NCI-H1105 (cell line): ENCODE results near the gene S100A13.
"Not testable (repeated sequence)": the region's sequence is repeated elsewhere in the genome, so short reads cannot be mapped to it uniquely, and the experiment has no call there.

Source experiments
- DNase-seq: peaks from one replicate; lab custom pipeline; 2025; lab: John Stamatoyannopoulos, UW

The S100A13 gene

DNA sequence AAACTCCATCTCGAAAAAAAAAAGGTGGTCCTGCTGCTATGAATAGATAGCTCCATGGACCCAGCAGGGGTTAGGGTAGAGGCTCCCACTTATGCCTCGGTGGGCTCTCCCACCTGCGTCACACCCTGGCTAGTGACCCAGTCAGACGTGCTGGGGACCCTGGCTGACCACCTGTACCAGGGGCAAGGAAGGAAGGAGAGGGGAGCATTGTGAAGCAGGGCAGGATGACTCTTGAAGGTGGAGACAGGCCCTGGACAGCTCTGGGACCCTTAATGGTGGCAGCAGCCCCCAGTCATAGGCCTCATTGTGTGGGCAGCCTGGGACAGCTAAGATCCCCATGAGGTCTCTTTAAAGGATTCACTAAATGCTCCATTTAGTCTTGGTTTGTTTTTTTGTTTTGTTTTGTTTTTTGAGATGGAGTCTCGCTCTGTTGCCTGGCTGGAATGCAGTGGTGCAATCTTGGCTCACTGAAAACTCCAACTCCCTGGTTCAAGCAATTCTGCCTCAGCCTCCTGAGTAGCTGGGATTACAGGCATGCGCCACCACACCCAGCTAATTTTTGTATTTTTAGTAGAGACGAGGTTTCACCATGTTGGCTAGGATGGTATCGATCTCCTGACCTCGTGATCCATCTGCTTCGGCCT is 20.8 kb upstream of the S100A13 start:
- DNase-seq: no peak

DNA sequence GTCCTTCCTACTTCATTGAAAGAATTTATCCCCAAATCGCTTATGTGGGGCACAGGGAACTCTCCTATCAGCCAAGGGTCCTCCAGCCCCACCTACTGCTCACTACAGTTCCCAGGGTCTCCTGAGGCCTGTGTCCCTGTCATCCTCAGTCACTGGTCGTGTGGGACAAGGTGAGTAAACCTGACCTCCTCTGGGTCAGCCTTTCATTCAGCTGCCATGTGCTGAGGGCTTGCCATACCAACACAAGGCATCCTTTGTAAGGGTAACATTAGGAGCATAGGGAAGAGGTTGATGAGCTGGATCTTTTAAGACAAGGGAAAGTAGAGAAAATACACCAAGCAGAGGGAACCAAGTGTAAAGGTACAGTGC is 20.0 kb upstream of the S100A13 start:
- DNase-seq: no peak

DNA sequence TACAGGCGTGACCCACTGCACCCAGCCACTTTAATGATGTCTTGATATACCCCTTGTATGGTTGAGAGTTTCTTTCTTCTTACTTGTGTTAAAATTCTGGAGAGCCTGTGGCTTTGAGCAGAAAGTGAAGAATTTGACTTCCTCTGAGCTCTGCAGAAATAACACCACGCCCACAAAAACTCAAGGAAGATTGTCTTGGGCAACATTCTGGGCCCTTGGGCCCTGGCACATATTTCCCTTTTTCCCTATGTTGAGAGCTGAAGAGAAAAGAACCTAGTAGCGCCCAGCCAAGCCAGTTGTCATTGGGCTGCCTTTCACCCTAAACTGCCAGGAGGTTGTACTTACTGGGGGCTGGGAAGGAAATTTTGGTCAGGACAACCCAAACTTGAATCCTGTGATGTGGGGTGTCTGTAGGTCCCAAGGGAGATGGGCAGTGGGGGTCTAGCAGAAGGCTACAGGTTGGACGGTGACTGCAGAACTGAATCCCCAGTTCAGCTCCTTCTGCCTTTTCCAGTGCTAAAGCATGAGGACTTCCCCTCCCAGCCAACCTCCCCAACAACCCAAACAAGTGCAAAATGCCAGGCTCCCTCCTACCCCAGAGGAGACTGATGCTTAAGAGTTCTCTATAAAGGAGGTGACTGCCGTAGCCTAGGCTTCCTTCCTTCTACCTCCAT is 19.5 kb upstream of the S100A13 start:
- DNase-seq: no peak

DNA sequence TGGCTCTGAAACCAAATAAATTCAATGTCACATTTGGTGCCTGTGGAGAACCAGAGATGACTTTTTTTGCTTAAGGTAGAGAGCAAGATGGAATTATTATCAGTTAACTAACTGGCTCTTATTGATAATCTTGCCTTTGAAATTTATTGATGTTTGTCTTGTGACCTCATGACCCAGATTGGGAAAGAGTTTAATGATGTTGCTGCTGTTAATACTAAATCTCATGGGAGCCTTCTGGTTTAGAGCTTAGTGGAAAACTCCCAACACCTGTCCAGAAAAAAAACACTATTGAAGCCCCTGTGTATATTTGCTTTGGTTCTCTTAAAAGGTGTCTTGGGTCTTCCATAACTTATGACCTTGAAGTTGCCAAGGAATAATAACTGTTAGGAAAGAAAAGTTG is 16.5 kb upstream of the S100A13 start:
- DNase-seq: no peak

DNA sequence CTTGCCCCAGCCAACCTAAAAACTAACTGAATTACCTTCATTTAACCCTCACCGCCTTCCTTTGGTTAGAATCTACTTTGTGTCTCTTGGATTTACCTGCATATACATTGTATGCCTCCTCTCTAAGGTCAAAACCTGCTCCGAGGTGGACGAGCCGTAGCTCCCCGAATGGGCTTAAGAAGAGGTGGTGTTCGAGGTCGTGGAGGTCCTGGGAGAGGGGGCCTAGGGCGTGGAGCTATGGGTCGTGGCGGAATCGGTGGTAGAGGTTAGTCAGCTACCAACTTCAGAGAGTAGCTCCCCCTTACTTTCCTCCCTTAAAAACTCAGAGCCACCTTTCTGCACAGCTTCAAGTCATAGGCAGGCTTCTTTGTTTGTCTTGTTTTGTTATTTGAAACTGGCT is 15.8 kb upstream of the S100A13 start:
- no peak for DNase-seq

DNA sequence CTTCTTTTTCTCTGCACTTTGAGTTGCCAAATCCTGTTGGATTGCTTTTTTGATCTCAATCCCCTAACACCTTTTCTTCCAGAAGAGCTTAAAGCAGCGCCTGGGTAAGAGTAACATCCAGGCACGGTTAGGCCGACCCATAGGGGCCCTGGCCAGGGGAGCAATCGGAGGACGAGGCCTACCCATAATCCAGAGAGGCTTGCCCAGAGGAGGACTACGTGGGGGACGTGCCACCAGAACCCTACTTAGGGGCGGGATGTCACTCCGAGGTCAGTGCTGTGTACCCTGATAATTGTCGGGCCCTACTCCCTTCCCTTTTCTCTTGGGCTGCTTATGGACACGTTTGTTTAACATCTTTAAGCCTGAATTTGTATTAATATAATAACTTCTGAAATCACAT is 14.9 kb upstream of the S100A13 start:
- no peak for DNase-seq

DNA sequence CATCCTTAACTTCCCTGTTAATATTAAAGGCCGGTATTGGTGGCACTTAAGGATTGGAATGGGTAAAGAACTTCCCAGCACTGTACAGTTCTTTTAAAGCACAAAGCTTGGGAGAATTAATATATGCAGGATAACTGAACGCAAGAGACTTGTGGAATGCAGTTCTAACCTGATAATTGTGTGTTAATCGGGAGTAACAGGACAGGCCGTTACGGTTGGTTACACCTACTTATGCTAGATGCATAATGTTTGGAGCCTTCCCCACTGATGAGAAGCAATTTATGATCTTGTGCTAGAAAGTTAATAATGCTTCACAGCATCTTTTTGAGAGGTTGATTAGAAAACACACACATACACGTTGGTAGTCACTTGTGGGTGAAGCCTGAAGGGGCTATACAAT is 13.6 kb upstream of the S100A13 start:
- no peak for DNase-seq

DNA sequence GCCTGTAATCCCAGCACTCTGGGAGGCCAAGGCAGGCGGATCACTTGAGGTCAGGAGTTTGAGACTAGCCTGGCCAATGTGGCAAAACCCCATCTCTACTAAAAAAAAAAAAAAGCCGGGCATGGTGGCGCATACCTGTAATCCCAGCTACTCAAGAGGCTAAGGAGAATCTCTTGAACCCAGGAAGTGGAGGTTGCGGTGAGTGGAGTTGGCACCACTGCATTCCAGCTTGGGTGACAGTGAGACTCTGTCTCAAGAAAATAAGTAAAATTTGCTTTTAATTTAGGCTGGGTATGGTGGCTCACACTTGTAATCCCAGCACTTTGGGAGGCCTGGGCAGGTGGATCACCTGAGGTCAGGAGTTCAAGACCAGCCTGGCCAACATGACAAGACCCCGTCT is 12.9 kb upstream of the S100A13 start:
- not testable (repeated sequence) for DNase-seq

DNA sequence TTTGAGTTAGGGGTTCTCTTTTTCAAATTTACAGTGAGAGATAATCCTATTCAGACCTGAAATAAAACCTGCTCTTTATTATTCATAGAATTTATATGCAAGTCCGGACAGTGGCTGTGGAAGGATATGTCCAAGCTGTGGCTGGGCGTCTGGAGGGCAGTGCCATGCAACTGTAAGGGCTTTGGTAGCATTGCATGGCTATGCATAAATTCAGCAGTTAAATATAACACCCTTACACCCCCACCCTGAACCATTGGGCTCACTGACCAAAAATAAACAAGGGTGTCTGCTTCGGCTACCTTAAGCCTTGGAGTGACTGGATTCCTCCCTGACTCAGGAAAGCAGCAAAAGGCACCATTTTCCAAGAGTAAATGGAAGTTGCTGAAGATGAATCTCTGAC is 12.0 kb upstream of the S100A13 start:
- DNase-seq: no peak

DNA sequence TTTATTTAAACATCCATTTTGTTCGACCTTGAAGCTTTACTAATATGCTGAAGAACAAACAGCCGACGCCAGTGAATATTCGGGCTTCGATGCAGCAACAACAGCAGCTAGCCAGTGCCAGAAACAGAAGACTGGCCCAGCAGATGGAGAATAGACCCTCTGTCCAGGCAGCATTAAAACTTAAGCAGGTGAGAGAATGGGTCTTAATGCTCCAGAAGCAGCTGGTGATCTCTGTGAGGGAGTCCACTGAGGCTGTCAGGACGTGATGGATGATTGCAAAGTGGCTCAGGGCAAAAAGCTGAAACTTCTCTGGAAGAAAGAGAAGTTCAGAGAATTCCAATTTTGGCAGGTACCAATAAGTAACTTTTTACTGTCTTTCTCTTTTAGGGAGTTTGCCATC is 11.0 kb upstream of the S100A13 start:
- no peak for DNase-seq

DNA sequence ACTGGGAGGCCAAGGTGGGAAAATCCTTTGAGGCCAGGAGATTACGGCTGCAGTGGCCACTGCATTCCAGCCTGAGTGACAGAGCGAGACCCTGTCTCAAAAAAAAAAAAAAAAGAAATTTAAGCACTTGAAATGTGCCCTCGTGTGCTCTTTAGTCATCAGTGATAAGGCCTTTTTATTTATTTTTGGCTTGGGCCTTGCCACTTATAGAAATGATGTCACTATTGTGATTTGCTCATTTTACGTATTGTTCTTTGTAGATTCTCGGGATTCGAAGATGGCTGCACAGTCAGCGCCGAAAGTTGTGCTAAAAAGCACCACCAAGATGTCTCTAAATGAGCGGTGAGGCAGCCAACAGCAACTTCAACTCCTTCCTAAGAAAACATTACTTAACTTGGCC is 9.0 kb upstream of the S100A13 start:
- DNase-seq: no peak

DNA sequence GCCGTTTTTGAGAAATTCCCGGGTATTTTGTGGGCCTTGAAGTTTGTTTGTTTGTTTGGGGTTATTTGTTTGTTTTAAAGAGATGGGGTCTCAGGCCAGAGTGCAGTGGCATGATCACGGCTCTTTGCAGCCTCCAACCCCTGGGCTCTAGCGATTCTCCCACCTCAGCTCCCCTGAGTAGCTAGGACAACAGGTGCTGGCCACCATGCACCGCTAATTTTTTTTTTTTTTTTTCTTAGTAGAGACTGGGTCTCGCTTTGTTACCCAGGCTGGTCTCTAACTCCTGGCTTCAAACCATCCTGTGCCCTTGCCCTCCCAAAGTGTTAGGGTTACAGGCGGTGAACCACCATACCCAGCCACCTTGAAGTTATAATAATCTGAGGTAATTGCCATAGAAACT is 8.6 kb upstream of the S100A13 start:
- DNase-seq: no peak

DNA sequence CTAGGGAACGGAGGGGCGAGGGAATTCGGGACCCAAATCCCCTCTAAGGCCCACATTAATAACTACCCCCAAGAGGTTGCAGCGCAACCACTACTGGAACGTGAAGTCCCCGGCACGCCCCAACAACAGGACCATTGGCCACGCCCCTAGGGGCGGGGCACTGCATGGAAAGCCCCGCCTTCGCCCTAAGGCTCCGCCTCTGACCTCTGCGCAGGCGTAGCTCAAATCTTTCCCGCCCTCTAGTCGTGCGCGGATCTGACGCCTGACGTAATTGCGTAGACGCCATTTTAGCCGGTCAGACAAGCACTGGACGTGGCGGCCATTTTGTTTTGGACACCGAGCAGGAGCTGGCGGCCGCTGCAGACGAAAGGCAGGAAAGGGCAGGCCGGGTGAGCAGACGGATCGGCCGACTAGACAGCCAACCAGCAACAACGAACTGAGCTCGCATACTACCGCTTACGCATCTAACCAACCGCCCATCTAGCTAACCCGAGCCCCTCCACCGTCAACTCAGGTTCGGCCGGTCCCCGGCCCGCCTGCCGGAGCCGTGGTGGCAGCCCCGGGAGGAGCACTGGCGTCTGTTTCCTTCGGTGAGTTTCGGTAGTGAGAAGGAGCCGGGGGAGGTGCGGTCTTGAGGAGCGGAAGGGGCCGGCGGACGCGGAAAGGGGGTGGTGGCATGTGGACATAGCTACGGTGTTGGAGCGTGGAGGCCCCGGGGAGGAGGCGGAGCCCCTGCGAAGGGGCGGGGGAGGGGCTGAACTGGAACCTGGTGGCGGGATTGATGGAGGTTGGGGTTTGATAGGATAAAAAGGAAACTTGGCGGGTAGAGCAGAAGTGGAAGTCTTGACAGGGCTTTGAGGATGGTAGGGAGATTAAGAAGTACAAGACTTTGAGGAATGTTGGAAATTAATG is 6.7 kb upstream of the S100A13 start, which contains the start of gene CHTOP:
TSS of gene CHTOP (plus strand) at position 313 of the 912 bp plus-strand sequence. CDS start 2,523 bp downstream, outside the sequence.
- DNase-seq: peak; percentile 98

DNA sequence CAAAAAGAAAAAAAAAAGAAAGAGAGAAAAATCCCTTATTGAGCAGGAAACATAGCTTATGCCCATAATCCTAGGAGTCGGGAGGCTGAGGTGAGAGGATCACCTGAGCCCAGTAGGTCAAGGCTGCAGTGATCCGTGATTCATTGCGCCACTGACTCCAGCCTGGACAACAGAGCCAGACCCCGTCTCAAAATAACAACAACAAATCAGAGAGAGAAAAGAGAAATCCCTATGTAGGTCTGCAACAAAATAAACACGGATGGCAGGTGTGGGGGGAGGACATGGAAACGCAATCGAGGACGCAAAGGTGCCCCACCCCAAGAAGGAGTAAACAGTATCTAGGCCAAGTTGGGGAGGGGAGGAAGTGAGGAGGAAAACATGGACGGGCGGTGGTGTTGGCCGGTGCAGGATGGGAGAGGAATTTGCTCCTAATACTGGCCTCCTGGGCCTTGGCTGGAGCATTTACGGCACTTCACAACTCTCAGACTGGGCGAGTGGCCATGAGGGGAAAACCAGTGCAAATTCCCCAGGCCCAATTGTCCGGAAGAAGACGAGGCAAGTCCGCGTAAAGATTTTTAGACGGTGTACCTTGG is 6.0 kb upstream of the S100A13 start:
- no peak for DNase-seq

DNA sequence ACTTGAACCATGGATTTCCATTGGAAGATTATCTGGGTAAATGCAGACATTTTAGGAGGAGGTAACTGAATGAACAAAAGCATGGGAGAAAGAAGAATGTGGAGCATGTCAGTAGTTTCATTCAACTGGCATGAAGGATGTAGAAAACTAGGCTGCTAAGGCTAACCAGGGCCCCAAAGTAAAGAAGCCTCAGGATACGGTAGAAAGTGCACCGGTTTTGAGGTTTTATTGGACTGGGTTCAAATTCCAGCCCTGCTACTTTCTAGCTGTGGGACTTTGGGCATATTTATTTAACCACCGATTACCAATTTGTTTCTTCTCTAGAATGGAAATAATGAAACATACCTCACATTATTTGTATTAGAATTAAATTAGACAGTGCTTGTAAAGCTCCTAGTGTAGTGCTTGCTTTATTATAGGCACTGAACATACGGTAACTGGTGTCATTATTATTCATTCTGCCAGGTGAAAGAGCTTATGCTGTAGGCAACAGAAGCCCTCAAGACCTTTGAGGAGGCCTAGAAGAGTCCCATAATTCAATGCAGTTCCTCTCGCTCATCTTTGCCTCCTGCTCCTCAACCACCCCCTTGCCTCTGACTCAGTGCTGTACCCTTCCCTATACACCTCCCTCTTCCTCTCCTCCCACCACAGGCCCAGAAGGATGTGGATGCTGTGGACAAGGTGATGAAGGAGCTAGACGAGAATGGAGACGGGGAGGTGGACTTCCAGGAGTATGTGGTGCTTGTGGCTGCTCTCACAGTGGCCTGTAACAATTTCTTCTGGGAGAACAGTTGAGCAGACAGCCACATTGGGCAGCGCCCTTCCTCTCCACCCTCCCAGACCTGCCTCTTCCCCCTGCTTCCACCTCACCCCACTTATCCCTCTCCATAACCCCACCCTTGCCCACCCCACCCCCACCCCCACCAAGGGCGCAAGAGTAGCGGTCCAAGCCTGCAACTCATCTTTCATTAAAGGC is 4.0 kb upstream of the S100A13 start:
- no peak for DNase-seq

DNA sequence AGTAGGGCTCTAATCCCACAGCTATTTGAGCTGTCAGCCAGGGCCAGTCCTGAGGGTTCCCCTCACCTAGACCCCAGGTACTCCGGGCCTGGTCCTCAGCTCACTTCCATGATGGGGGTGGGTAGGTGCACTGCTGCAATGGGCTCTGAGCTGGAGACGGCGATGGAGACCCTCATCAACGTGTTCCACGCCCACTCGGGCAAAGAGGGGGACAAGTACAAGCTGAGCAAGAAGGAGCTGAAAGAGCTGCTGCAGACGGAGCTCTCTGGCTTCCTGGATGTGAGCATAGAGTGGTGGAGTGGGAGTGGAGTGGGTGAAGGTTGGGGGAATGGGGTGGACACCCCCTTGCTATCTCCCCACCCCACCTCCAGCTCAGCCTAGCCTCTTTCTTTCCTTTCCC is 3.1 kb upstream of the S100A13 start:
- DNase-seq: no peak

DNA sequence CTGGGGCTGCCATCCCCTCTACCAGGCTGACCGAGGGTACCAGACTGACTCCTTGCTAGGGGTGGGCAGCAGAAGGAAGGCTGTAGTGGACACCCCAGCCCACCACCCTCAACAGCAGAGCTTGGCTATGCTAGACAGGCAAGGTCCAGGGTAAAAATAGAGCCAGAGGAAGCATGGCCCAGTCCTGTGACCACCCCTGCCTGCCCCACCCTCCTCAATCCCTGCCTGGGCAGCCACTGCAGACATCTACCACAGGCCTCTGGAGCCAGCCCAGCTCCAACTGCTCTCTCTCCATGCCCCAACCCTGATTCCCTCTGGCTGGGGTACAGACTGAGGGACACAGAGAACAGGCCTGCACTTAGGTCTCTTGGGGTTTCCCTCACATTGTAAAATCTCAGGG is 2.7 kb upstream of the S100A13 start:
- no peak for DNase-seq

DNA sequence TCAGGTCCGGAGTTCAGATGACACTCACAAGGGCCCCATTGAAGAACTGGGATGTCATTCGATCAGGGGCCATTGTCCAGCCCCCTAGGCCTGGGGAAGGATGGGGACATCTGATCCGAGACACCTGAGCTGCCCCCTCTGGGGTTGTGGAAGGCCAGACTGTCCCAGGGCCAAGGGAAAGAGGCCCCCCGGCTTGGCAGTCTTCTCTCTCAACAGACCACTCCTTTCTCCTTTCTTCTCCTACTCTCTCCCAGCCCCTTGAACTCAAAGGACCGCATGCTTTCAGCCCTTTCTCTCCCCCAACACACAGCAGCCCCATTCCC is 2.0 kb upstream of the S100A13 start:
- DNase-seq: no peak

DNA sequence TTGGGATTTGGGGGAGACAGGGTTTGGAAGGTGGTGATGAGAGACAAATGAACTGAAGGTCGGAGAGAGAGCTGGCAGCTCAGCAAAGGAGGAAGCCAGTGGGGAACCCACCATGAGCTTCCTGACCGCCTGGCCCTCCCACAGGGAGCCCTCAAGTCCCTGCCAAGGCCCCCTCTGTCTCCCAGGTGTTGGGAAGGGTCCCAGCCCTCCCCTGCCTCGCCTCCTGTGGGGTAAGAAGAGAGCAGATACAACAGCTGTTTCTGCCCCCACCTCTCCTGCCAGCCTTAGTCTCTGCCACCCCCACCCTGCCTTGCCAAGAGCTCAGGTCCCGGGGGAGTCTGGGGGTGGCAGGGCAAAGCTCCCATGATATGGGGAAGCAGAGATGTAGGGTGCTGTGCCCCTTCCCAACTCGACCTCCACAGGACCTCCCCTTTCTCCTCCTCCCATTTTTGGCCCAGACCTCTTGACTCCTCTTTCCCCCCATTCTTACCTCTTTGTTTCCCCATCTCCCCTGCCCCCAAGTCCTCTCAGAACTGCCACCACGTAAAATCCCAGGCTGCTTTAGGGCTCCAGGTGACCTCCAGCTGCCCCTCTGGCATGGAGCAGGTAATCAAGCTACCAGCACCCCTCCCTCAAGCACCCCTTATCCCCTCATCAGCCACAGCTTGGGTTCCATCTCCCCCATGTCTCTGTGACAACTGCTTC is 1.5 kb upstream of the S100A13 start:
- no peak for DNase-seq

DNA sequence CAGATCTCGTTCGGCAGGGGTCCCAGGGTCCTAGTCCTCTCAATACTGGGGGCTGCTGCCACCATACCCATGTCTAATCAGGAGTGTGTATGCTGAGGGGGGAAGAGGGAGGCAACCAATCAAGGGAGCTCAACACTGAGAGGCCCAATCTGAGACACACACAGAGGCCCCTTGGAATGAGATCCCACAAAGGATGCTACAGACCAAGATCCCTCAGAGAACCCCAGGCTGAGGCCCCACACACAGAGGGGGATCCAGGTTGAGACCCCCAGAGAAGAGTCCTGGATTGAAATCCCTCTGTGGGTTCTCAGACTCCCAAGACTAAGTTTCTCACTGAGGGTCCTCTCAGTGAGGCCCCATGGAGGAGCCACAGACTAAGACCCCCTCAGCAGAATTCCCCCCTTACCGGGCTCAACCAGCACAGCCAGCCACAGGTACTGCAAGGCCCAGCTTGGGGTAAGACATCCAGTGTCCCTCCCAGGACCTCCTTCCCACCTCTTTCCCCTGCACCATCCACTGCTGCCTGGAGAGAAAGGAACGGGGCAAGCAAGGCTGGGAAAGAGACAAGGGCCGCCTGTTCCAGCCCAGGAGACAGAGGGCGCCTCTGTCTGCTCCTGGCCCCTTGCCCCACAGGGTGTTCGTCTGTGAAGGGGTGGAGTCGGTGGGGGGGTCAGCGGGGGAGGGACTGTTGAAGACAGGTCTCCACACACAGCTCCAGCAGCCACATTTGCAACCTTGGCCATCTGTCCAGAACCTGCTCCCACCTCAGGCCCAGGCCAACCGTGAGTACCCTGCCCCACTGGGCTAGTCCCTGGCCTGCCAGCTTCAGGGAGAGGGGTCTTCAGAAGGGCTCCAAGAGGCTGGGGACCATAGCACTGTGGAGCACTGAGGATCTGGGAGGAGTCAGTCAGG is 666 bp upstream of the S100A13 start, which contains the start of gene S100A1:
TSS of gene S100A1 (plus strand) at position 720 of the 912 bp plus-strand sequence. CDS start 2,088 bp downstream, outside the sequence.
- no peak for DNase-seq
